Vagina (tissue), 2 donors: Measurements from ENCODE around the gene PIAS1.

Experiments used
- POLR2A ChIP-seq, 2 donors: fragments of 450-650 bp; IDR thresholded peaks; one replicate each; pipeline ENCODE4 v1.6.1; 2017; ENCODE audit warnings: antibody characterized with exemption in 2 of 2, mild to moderate bottlenecking in 2 of 2, moderate library complexity in 2 of 2
- TF ChIP-seq, protein P1 (sequence below), 3 experiments: fragments of 450-650 bp in 2 of 3; fragments of 200-600 bp in 1 of 3; sonication (generic) in 1 of 3; IDR thresholded peaks; one replicate each; pipeline ENCODE4 v1.5.1; 2017 to 2019; ENCODE audit warnings: antibody characterized with exemption in 3 of 3, mild to moderate bottlenecking in 2 of 3, moderate library complexity in 2 of 3

DNA sequence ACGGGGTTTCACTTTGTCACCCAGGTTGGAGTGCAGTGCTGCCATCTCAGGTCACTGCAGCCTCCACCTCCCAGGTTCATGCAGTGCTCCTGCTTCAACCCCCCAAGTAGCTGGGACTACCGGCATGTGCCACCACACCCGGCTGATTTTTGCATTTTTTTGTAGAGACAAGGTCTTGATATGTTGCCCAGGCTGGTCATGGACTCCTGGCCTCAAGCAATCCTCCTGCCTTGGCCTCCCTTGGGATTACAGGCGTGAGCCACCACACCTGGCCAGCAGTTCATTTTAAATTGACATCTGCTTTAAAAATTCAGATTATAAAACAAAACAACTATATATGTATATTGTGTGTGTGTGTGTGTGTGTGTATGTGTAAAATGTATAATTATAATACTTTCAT is 112.7 kb downstream of the PIAS1 start:
- TF ChIP-seq POLR2A (IDR thresholded peaks at IDR 0.05): no peak
- TF ChIP-seq, protein P1, sequence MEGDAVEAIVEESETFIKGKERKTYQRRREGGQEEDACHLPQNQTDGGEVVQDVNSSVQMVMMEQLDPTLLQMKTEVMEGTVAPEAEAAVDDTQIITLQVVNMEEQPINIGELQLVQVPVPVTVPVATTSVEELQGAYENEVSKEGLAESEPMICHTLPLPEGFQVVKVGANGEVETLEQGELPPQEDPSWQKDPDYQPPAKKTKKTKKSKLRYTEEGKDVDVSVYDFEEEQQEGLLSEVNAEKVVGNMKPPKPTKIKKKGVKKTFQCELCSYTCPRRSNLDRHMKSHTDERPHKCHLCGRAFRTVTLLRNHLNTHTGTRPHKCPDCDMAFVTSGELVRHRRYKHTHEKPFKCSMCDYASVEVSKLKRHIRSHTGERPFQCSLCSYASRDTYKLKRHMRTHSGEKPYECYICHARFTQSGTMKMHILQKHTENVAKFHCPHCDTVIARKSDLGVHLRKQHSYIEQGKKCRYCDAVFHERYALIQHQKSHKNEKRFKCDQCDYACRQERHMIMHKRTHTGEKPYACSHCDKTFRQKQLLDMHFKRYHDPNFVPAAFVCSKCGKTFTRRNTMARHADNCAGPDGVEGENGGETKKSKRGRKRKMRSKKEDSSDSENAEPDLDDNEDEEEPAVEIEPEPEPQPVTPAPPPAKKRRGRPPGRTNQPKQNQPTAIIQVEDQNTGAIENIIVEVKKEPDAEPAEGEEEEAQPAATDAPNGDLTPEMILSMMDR (IDR thresholded peaks at IDR 0.05): no peak
